HT-29 (cell line): ENCODE results near the gene ZCCHC14. TPM values are rescaled to one million over a fixed set of nuclear protein-coding genes. Genes with fewer than 3 reads are reported as not detected.
A peak's percentile ranks its signal among the peaks of the same experiment; 100 is the strongest.
"Not testable (repeated sequence)": the region's sequence is repeated elsewhere in the genome, so short reads cannot be mapped to it uniquely, and the experiment has no call there.

Experiments used
- DNase-seq: peaks from one replicate; pipeline ENCODE4 v3.0.0-alpha.2; 2015; ENCODE audit warnings: low spot score
- total RNA-seq: library from RNA; depleted of rRNA; stranded (reverse); fragments of >200 nt; shearing (Covaris generic); gene quantifications from 2 replicates; pipeline ENCODE4 v1.2.3, GENCODE V29; 2014

The ZCCHC14 gene
- total RNA-seq, 1 experiment from 2014 or later = 13.8 TPM

DNA sequence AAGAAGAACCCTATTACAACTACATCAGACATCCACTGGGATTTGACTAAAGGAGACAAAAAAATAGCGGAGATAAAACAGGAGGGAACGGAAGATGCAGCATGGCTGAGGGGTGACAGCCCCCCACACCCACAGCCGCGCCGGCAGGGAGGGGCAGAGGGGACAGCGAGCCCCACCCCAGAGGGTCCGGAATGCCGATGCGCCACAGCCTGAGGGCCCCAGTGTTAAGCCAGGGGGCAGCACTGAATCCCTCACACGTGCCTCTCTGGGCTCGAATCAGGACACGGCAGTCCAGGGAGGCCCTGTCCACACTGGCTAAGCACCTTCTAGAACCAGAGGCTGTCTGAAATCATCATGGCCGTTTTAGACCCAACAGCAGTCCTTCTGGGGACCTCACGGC lies 81.9 kb downstream of the ZCCHC14 start:
- DNase-seq = no peak

DNA sequence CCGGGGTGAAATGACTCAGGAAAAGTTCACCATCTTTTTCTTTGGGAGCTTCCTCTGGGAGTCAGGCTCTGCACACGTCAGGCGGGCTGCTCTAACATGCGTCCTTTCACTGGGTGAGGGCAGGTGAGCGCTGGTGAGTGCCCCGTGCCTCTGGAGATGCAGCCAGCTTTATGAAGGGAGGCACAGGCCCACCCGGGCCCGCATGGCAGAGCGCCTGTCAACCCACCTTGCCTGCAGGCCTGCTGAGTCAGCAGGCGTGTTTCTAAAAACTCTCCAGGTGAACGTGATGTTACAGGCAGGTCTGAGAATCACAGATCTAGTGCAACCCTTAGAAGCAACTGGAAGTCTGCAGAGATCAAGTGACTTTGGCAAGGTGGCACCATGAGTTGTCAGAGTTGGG lies 82.3 kb downstream of the ZCCHC14 start:
- no peak for DNase-seq

DNA sequence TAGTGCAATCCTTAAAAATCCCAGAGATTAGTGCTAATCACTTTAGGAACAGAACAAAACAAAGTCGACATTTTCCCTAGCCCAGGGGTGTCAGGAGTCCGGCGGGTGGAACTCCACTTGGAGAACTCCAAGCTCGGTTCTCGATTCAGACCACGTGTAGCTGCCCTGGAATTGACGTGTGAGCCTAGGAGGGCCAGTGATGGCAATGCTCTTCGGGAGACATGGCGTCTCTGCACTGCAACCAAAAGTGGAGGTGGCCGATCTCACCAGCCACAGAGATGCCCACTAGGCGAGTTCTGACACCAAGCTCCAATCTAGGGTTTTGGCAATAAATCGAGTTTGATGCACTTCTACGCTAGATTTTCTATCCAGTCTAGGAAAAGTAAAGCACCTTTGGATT lies 83.0 kb downstream of the ZCCHC14 start:
- no peak for DNase-seq

DNA sequence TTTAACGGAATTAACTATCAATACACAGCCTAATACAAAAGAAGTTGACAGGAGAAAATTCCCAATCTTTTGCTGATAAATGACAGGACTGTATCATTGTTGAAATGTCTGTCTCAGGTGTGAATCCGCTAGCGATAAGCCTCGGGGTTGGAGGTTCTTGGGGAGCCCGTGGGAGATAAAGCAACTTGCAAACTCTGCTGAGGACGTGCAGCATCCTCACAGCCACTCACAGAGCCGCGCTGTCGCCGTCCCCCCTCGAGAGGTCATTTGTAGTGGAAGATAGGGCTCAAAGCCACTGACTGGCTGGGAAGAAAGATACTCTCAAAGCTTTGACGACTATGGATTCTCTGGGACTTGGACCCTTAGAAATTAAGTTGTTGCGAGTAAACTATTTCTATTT lies 83.7 kb downstream of the ZCCHC14 start:
- no peak for DNase-seq

DNA sequence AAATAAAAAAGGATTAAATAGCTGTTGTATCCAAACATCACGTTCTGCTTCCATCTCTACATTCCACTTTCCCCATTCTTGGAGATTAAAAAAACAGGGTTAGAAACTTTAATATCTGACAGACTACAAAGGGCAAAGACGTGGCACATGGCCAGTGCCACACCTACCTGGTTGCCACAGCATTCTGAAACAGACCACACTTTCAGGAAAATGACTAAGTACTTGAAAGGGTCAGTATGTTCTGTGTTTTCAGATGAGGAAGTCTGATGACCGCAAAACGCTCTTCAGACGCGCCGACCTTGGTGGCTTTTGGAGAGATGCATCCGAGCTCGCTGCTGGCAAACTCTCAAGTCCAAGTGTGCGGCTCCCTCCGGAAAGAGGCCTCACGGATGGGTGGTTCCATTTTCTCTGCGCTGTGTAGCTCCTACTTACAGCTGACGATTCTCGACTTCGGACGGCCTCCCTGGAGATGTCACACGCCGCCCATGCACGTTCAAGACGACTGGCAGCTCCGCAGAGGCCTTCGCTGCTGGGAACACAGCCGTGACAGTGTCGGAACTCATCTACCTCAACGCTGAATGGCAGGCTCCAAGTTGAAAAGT lies 85.2 kb downstream of the ZCCHC14 start:
- peak; percentile 95 for DNase-seq

DNA sequence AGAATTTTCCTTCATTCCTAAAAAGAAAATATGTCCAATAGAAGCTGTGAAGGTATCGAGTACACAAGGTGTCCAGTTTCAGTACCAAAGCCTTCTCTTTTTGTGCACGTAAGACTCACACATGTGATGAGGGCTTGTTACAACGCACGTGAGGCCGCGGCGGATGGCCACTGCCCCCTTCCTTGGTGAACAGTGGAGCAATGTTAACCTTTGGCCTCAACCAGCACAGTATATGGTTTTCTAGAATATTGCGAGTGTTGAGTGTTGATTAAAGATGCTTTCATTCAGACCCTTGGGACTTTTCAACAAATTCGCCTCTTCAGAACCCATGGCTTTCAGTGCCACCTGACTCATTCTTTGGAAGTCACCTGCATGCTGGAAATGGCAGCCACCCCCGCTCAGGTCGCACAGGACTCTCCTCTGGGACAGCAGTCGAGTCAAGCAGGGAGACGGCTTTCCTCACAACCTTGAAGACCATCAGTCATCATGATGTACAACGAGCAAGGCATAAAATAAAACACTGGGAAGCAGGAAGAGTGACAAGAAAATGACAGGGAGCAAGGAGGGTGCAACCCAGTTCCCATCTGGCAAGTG lies 86.2 kb downstream of the ZCCHC14 start:
- no peak for DNase-seq

DNA sequence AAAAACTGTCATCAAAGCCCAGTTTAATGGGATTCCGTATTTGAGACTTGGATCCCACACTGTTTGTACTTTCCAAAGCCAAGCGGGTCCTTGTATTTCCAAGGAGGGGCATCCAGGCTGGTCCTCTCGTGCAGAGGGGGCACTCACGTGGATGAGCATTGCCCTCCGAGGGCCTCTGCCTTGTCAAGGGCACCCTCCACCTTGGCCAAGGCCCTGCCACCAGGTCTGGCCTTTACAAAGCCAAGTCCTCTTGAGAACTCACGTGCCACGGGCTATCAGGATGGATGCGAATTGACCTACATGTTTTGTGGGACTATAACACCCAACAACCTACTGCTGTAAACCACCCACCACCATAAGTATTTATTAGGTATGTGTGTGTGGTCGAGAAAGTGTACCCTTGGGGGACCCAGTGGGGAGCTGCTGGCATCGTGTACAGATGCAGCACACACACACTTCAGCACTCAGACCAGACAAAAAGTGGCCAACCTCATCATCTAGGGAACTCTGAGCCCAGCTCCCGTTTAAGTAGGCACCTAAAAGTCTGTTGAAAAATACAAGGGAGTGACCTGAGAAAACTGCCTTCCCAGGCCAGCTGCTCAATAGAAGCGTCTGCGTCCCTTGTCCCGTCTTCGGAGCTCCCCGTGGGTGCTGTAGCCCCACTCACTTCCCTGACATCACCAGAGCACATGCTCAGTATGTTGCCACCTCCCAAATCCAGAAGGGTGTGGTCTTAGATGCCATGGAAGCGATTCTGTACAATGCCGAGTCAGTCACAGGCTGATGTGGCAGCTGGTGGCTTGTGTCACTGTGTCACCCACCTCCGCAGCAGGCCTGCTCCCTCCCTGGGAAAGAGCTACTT lies 87.8 kb downstream of the ZCCHC14 start:
- no peak for DNase-seq

DNA sequence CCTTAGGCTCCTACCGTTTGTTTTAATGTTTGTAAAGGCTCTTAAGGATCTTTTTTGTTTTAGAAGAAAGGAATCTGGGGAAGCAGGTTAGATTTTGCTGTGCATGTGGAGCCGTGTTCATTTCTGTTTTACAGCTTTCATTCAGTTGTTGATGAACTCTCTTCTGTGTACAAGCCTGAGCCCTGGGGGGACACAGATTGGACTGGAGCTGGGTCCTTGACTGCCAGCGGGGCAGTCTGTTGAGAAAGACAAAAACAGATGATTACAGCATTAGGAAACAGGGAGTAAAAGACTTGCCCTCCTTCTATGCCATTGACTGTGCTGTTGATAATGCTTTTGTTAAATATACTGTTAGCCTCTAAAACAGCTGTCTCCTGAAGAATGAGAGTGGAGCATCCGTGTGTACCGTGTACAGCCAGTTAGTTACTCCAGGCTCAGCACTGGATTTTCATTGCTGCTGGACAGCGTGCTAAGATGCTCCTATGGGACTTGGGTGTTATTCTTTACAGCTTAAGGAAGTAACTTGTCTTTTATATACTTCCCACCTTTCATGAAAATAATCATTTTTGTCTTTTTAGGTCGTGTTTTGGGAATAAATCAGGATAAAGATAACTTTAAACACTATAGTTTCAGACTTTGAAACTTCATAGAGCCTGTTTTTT lies 97.5 kb downstream of the ZCCHC14 start:
- DNase-seq = no peak

DNA sequence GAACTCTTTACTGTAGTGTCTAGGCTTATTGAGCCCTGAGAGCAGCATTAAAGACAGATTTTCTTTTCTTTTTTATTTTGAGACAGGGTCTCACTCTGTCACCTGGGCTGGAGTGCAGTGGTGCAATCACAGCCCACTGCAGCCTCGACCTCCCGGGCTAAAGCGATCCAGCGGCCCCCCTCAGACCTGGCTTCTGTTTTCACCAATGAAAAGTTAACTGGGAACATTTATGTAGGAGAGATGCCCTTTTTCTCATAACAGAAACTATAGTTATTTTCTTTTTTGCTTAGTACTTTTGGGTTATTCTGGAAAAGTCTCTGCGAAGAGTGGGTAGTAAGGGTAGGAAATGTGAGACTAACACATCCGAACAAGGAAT lies 99.2 kb downstream of the ZCCHC14 start:
- DNase-seq = no peak

DNA sequence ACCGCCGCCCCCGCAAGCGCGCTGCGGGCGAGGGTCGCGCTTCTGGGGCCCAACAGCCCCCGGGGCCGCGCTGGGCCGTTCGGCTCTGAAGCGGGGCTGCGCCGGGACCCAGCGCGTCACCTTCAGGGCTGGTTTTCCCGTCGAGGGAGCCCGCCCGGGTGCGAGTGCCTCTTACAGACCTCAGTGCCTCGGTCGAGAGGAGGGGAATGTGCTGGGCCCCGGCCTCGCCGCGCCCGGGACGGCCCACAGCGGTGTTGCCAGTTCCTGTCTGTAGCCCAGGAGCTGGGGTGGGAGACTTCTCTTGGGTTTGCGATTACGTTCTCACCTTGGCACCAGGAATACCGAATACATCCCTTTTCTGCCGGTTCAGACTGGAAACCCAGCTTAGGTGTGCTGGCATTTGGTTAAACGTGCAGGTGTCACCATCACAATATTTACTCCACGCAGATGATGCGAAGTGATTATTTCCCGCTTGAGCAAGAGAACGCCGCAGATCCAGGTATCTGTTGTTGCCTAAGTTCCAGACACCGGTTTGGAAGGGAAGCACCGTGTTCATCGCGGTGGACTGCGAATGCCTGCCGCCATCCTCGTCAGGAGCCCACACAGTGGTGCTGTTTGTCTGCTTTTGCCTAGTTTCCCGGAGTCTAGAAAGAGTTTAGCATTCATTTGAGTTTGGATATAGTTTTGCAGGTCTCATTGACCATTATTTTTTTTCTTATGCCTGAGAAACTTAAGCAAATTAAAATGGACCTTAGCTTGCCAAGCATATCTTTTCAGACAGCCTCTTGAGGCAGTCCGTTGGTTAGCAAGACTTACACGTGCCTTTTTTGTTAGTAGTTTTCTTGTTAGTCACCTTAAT lies 99.8 kb downstream of the ZCCHC14 start:
- peak; percentile 65 for DNase-seq

DNA sequence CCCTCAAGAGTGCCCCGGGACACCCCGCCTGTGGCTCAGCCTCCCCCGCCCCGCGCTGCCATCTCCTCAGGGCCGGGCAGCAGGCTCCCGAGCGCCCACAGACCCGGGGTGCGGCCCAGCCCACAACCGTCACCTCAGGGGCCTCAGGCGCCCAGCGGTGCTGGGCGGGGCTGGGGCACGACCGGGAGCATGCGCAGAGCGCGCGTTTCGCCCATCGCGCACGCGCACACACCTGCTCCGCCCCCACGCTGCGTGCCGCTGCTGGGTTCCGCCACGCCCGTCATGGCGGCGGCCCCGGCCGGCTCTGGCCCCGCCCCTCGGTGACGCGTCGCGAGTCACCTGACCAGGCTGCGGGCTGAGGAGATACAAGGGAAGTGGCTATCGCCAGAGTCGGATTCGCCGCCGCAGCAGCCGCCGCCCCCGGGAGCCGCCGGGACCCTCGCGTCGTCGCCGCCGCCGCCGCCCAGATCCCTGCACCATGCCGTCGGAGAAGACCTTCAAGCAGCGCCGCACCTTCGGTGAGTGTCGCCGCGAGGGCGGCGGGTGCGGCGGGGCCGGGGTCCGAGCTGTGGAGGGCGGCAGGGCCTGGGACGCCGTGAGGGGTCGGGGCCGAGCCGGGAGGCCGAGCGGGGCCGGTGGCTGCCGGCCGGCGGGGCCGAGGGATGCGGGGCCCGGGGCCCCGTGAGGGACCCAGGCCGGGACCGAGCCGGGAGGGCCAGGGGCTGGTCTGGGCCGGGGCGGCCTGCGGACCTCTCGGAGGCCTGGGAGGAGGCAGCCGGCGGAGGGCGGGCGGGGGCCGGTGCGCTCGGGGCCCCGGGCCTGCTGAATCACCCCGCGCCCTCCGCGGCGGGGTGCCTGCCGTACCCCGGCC lies 100.6 kb downstream of the ZCCHC14 start, which contains the start of gene MAP1LC3B:
TSS of gene MAP1LC3B (plus strand) at position 387 of the 871 bp plus-strand sequence. CDS start at position 479, 92 bp downstream.
- peak; percentile 98 for DNase-seq

DNA sequence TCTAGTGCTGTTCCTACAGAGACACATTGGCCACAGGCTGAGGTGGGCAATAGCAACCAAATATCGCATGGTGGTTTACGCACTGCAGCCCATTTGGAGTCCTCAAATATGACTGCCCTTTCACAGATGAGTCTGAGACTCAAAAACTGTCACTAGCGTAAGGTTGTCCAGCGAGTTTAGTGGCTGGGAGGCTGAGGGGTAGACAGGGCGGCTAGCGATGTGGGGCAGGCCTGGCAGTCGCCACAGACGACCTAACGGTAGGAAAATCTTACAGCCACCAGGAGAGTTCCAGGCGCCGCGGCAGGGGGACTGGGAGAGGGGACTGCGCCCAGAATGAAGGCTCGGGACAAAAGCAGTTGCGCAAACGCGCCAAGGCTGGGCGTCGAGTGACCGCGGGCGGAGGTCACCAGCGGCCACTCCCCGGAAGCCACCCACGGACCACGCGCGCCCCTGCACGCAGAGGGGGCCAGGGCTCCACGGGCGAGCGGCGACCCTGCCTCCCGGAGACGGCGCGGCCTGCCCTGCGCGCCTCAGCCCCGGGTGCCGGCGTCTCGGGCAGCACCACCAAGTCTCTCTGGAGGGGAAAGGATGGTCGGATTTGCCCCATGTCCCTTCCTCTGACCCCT lies 101.4 kb downstream of the ZCCHC14 start:
- peak; percentile 38 for DNase-seq

DNA sequence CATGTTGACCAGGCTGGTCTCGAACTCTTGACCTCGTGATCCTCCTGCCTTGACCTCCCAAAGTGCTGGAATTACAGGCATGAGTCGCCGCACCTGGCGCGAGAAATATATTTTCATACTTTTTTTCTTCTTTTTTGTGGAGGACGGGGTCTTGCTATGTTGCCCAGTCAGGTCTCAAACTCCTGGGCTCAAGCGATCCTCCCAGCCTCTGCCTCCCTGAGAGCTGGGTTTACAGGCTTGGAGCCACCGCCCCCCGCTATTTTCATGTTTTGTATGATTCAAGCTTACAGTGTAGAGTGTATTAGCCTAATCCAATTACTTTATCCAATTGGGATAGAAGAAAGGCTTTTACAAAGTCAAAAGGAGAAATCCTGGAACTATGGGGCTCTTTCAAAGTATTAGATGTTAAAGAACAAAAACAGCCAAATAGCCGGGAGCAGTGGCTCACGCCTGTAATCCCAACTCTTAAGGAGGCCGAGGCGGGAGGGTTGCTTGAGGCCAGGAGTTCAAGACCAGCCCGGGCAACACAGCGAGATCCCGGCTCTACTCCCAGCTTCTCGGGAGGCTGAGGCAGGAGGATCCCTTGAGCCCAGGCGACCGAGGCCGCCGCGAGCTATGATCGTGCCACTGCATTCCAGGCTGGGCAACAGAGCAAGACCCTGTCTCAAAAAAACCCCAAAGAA lies 102.0 kb downstream of the ZCCHC14 start:
- DNase-seq = no peak

DNA sequence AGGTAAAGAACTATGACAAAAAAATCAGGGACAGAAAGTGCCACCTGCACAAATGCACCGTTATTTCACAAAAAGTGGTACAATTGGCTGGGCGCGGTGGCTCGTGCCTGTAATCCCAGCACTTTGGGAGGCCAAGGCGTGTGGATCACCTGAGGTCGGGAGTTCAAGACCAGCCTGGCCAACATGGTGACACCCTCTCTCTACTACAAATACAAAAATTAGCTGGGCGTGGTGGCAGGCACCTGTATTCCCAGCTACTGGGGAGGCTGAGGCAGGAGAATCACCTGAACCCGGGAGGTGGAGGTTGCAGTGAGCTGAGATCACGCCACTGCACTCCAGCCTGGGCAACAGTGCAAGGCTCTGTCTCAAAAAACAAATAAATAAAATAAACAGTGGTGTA lies 102.9 kb downstream of the ZCCHC14 start:
- not testable (repeated sequence) for DNase-seq

DNA sequence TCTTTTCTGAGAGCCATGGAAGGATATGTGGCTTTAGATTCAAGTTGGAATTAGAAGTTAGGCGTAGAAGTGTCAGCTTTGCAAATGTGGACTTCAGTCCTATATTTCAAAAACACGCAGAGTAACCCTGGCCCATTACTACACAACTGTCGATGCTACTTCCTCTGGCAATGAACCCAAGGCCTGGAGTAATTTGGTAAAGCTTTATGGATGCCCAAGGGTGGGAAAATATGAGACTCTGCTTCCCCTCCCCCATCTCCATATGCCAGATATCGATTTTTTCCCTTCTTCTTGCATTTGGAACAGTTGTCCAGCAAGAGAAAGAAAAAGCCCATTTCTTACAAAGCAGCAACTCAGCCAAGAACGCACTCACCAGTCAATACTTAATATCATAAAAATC lies 103.6 kb downstream of the ZCCHC14 start:
- no peak for DNase-seq

DNA sequence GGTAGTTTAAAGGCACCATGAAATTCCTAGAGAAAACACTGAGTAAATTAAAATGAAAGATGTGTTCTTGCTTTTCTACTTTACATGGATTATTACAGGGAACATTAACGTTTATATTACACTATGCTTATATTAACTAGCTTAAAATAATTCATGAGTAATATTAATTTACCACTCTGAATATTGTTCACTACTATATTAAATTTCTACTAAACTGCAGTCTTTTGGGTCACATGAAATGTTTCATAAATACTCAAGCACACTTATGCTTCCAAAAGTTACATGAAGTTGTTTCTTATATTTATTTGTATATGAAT lies 104.0 kb downstream of the ZCCHC14 start:
- DNase-seq = no peak

DNA sequence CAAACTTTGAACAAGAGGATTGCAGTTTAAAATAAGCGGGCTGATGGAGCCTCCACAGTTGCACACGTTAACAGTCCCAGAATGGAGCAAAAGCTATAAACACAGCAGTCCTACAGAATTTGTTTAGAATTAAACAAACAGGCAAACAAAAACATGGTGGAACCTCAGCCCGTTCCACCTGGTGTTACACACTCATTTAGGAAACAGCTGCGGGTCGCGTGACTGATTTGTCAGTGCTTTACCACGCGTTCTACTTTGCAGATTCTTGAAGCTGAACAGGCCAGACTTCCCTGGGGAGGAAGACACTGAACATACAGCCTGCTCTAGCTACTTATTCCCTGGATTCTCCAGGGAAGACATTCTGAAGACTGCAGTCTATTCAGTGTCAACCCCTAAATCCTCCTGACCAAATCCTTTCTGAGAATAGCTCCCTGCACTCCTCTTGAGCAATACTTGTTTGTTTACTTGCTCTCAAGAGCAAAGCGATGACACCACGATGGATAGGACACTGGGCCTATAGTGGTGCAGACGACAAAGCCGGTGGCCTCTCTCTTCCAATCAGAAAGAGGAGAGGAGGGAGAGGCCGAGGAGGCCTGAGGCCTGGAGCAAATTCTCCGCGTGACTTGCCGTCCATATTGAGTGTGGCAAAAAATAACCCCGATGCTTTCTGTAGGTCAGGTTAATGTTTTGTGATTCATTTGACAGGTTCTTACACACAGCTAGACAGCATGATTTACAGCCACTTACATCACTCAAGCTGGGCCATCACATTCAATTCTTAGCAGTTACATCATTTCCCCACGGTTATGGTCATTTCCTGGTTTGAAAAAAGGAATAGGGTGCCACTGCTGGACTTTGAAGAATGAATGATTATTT lies 104.6 kb downstream of the ZCCHC14 start:
- DNase-seq = peak; percentile 97

DNA sequence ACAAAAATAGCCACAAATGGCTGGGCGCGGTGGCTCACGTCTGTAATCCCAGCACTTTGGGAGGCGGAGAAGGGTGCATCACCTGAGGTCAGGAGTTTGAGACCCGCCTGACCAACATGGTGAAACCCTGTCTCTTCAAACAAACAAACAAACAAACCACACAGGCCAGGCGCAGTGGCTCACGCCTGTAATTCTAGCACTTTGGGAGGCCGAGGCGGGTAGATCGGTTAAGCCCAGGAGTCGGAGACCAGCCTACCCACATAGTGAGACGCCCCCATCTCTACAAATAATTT lies 108.0 kb downstream of the ZCCHC14 start:
- not testable (repeated sequence) for DNase-seq
